ENCODE results near the gene NCBP3.

DNA sequence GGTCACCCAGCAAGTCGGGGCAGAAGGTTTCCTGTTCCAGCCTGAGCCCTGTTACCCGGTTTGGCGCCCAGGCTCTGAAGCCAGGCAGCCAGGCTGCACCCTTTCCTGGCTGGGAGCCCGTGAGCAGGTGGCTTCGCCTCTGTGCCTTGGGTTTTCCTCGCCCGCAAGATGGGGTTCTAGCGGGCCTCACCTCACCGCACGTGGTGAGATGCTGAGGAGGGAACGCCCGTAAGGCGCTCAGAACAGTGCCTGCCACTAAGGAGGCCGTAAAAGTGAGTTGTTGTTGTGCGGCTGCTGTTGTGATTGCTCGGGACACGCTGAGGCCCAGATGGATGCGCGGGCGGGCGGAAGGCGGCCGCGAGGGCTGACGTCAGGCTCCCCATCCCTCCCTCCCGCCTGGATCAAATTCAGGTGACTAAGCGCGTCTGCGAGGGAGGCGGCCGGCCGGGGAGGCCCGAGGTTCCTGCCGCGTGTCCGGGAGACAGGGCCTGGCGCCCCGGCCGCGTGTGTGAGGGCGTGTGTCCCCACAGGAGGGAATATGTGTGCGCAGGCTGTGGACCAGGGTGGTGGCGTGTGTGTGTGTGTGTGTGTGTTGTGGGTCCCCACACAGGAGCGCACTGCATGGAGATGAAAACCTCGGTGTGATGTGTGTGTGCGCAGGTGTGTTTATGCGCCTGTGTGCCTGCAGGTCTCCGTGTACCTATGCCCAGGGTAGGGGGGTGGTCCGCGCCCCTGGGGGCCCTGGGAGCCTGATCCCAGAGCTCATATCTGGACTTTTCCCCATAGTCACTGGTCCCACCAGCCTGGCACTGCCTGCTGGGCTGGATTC lies 42.5 kb upstream of the NCBP3 start:
- TF ChIP-seq GATA2 (IDR thresholded peaks at IDR 0.05; ENCODE audit: low read depth, low read length) (no peak), GATA3 (IDR thresholded peaks at IDR 0.05; ENCODE audit: low read depth, low read length) (no peak)
